Colon (tissue), 2 donors: ENCODE data around the gene RNF186.
"Not testable (repeated sequence)": the region's sequence is repeated elsewhere in the genome, so short reads cannot be mapped to it uniquely, and the experiment has no call there.

ENCODE experiments used
- FAIRE-seq: peaks from 2 replicates; lab custom pipeline; 2012; peaks lifted over from hg19 to GRCh38; lab: Jason Lieb, UNC
- donor health status: control.
- donor health status: control.

RNF186 gene

DNA sequence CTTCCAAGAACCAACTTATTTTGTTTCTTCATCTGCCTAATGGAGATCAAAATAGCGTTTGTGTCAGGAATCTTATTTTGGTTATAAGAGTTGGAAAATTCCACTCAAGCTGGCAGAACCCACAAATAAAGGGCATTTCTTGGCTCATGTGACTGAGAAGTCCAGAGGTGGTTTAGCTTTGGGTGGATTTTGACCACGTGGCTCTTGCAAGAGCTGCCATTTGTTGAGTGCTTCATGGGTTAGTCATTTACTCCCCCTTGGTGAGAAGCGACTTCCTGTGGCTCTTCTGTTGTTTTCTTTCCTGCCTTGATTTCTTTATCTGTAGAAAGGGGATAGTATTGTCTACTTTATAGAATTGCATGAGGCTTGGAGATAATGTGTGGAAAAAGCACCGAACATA, 9.5 kb upstream of the RNF186 start:
- no peak for FAIRE-seq

- FAIRE-seq = no peak
These were observed 9.0 kb upstream of the RNF186 start for GRCh38 chr1:19824036-19824435.

- FAIRE-seq = no peak
These were observed 4.6 kb upstream of the RNF186 start for GRCh38 chr1:19819701-19820100.

DNA sequence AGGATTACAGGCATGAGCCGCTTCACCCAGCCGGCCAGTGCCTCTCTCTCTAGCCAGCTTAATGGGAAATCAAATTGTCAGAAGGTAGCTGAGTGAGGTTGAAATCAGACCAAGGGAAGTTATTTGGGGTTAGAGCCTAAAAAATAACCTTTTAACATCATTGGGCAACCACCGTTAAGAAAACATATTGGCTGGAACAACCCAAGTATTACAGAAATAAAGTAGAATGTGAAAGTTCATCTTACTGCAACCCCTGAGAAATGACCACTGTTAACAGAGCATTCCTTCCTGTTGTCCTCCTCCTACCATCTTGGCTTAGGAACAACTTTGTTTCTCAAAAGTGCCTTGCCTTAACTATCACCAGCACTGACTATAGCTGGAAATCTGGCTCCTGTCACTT, 3.2 kb upstream of the RNF186 start:
- FAIRE-seq = no peak

DNA sequence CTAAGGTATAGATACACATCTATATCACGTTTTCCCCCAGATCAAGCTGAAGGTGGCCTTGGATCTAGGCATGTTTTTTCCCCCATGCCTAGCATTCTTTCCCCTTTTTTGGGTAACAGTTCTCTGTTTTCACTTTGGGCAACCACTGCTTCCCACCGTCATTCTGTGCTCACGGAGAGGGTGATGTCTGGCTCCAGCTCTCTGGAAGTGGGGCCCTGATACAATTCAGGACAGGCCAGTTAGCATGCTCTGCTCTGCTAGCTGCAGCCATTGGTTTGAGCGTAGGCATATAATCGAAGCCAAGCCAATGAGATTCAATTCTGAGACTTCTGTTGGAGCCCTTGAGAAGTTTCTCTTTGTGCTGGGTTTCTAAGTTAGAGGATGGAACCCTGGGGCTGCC, 2.1 kb upstream of the RNF186 start:
- no peak for FAIRE-seq

DNA sequence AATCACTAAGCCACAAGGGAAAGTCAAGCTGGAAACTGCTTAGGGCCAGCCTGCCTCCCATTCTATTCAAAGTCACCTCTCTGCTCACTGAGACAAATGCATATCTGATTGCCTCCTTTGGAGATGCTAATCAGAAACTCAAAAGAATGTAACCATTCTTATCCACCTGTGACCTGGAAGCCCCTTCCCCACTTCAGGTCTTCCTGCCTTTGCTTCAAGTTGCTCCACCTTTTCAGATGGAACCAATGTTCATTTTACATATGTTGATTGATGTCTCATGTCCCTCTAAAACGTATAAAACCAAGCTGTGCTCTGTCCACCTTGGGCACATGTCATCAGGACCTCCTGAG, 1.6 kb upstream of the RNF186 start:
- FAIRE-seq = not testable (repeated sequence)

GRCh38 chr1:19815801-19816736, 986 bp upstream of the RNF186 start:
- no peak for FAIRE-seq

DNA sequence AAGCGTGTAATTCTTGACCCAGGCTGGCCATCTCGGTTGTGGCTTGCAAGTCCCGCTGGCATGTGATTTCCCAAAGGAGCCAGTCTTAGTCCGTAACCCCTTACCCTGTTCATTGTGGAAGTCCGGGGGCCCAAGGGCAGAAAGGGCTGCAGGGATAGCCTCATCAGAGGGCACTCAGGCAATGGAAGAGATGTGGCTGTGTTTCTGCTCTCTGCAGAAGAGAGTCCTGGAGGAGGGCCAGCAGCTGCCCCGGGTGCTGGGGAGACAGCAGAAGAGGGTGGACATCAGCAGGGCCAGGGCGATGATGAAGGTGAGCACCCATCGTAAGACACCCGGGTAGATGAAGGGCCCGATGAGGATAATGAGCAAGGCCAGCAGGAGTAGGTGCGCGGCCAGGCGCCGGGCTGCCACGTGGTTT, 830 bp downstream of the RNF186 start:
- FAIRE-seq = no peak

GRCh38 chr1:19813643-19813960, 1.5 kb downstream of the RNF186 start:
- FAIRE-seq = no peak

GRCh38 chr1:19812875-19813642, 2.0 kb downstream of the RNF186 start:
- FAIRE-seq = no peak

DNA sequence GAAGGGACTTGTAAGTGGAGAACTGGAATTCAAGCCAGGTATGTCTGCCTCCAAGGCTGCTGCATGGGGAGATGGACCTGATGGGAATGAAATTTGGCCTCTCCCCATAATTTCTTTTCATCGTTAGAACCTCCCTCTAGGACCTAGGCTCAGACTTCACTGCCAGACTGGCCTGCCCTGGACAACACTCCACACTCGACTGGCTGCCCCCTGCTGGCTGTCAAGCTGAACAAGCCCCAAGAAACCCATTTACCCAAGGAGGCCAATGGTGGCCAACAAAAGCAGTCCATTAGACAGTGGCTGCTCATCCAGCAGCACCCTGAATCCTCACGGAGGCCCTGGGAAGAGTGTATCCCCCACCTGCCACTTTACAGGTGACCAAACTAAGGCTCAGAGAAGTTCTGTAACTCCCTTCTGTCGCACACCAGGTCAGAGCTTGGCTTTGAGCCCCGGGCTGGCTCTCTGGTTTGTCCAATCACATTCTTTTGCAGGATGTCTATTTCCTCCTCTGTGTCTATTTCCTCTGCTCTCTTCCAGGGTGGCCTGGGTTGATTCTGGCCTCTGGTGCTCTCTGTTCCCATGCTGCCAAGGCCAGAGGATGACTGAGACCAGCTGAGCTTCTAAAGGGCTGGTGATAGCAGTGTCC, 3.8 kb downstream of the RNF186 start:
- no peak for FAIRE-seq

DNA sequence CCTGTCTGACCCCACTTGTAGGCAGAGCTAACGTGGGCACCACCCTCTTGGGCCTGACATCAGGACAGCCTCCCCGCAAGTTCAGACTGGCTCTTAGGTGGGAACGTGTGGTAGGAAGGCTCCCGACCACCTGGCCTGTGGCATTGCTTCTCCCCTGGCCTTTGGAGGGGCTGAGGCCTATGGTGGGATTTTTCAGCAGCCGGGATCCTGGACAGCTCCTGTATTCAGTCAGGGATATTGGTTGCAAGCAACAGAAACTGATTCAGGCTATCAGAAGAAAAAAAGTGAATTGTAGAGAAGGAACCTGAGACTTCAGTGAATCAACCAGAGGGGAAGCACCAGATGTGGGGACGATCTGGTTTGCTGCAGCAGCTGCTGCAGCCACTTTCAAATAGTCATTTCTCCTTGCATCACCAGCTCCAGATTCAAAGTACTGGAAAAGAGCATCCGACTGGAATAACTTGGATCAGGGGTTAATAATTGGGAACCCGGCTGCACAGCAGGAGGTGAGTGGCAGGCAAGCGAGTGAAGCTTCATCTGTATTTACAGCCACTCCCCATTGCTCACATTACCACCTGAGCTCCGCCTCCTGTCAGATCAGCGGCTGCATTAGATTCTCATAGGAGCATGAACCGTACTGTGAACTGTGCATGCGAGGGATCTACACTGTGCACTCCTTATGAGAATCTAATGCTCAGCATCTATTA, 5.9 kb downstream of the RNF186 start:
- no peak for FAIRE-seq

DNA sequence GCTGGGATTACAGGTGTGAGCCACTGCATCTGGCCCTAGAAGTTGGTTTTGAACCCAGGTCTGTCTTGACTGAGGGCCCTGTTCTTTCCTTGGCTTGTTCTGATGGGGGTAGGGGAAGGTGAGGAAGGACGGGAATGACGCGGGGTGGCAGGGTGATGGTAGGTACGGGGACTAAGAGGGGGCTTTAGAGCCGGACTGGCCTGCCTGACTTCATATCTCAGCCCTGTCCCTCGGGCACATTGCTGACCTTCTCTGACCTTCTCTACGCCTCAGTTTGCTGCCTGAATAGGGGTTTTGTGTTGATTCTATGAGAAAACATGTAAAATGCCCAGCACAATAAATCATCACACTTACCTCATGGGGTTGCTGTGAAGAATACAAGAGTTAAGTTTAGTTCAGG, 6.7 kb downstream of the RNF186 start:
- no peak for FAIRE-seq

GRCh38 chr1:19804831-19805251, 10.2 kb downstream of the RNF186 start:
- FAIRE-seq = no peak

- no peak for FAIRE-seq
These were observed 12.8 kb downstream of the RNF186 start for GRCh38 chr1:19802269-19802668.

DNA sequence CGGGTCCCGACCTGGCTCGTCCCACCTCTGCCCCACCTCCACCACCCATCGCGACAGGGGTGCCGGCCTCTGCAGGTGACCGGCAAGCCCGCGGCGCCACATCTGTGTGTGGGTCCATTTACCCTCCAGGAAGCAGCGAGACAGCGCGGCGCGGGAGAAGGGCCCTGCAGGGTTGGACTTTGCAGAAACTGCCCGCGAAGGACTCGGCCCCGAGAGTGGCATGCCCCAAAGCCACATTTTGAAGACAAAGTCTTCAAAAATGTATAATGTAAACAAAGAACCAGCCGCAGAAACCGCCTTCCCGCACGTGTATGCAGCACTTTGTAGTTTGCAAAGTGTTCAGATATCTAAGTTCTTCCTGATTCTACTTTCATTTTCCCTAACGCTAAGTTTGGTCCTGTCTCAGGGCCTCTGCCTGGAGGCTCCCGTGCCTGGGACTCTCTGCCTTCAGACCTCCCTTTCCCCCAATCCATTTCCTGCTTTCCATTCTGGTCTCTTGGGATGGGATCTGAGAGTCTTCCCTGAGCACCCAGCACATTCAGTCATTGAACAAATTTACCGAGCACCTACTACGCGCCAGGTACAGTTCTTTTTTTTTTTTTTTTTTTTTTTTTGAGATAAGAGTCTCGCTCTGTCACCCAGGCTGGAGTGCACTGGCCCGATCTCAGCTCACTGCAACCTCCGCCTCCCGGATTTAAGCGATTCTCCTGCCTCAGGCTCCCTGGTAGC, 14.8 kb downstream of the RNF186 start:
- FAIRE-seq = no peak

DNA sequence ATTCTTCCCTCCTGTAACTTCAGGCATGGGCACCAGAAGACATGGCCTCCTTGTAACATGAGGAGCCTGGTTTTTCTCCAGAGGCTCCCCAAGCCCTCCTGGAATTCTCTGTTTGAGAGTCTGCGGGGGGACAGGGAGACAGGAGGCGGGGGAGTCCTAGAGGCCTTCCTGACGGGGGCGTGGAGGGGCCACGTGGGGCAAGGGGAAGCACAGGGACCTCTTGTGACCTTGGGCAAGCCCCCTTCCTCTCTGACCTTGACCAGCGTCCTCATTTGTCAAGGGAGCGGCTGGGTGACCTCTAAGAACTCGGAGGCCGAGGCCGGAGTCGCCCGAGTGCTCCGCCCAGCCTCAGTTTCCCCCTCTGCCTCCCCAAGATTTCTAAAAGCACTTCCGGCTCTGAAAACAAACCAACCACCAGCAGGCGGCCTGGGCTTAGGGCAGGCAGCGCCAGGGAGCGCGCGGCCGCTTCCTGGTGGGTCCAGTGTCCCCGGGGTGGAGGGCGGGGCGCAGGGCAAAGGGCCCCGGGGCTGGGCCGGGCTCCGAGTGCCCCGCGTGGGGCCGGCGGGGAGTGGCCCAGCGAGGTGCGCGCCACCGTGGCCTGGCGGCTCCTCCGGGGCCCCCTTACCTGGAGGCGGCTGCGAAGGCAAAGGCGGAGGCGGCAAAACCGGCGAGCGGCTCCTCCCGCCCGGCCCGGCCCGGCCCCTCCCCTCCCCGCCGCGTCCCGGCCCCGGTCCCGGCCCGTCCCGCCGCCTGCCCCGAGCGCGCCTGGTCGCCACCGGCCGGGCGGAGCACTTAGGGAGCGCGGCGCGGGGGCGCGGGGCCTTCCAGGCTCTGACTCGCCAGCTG, 15.6 kb downstream of the RNF186 start, which contains the start of gene TMCO4:
Gene TMCO4, minus strand, starts transcription at position 687 of the 846 bp plus-strand sequence. CDS start 19,158 bp downstream, outside the sequence.
- no peak for FAIRE-seq

- FAIRE-seq = no peak
These were observed 16.4 kb downstream of the RNF186 start for GRCh38 chr1:19798486-19799229.

DNA sequence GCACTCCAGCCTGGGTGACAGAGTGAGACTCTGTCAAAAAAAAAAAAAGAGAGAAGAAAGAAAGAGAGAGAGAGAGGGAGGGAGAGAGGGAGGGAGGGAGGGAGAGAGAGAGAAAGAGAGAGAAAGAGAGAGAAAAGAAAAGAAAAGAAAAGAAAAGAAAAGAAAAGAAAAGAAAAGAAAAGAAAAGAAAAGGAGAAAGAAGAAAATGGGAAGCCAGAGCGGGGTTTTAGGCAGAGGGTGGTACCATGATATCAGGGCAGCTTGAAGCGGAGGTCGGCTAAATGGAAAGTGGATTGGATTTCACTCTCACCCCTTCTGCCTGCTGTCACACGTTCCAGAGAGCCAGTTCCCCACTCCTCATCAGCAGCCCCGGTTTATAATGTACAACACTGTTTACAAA, 17.3 kb downstream of the RNF186 start:
- FAIRE-seq = no peak

DNA sequence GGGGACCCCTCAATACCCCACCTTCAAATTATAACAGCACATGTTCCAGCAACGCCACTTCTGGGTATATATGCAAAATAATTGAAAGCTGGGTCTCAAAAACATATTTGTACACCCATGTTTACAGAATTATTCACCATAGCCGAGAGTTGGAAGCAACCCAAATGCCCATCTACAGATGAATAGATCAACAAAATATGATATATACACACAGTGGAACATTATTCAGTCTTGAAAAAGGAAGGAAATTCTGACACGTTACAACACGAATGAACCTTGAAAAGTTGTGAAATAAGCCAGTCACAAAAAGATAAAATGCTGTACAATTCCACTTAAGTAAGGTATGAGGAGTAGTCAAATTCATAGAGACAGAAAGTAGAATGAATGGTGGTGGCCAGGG, 20.5 kb downstream of the RNF186 start:
- FAIRE-seq = no peak
